IPS DF 4.7 (cell line): ENCODE measurements around the gene KAZN.

ENCODE experiments used
- DNase-seq: peaks from one replicate; pipeline ENCODE4 v3.0.0-alpha.2; 2013; ENCODE audit warnings: low spot score; ENCODE audit errors: extremely low read depth

KAZN gene

GRCh38 chr1:15075175-15075574, 476.7 kb downstream of the KAZN start:
- DNase-seq, result no peak

DNA sequence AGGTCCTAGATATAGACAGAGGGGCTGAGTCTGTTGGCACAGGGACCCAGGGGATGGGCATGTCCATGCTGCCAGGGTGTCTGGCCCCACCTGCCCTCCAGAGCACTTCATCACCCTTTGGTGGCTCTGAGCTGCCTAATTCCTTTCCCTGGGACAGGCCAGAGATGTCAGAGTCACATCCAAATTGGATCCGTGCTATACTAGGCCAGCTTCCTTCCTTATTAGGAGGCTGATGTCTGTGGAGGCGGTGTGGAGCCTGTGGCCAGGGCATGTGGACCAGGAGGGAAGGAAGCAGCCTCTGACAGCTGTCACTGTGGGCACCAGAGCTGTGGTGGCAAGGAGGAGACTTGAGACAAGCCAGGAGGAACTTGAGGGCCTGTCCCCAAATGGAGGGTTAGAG, 477.3 kb downstream of the KAZN start:
- no peak for DNase-seq

GRCh38 chr1:15076807-15077206, 478.3 kb downstream of the KAZN start:
- DNase-seq, result no peak

- no peak for DNase-seq
Measured at GRCh38 chr1:15077384-15077783, 478.9 kb downstream of the KAZN start.

GRCh38 chr1:15080328-15081007, 482.0 kb downstream of the KAZN start:
- no peak for DNase-seq

DNA sequence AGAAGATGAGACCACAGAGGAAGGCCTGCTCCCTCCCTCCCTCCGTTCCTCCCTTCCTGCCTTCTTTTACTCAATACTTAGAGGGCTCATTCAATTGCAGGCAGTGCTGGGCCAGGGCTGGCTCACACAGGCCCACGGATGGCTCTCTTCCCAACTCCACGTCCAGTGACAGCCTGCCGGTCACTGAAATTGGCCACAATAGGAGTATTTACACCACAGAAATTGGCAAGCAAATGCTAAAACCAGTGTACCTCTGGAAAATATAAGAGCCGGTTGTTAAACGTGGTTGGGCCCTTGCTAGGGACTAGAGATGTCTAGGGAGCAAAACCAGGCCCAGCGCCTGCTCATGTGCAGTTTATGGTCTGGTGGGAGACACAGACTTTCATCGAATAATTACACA, 482.6 kb downstream of the KAZN start:
- DNase-seq, result no peak

DNA sequence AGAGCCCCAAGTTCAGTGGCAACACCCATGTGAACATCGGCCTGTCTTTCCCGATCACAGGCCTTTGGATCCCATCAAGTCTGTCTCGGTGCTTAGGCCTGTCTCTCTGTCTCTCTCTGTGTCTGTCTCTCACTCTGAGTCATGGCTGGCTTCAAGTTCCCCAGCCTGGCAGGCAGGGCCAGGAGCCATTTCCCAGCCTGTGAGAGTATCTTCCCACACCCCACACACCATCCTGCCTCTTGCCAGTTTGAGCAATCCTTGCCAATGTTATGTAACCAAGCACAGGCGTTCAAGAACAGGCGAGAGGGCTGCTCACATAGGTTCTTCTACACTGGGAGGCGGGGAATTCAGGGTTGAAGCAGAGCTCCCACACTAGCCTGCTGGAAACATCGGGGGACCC, 485.1 kb downstream of the KAZN start:
- DNase-seq, result no peak

GRCh38 chr1:15088281-15088971, 489.9 kb downstream of the KAZN start:
- no peak for DNase-seq

GRCh38 chr1:15089258-15089992, 490.9 kb downstream of the KAZN start:
- no peak for DNase-seq

GRCh38 chr1:15090373-15090772, 491.9 kb downstream of the KAZN start:
- no peak for DNase-seq

DNA sequence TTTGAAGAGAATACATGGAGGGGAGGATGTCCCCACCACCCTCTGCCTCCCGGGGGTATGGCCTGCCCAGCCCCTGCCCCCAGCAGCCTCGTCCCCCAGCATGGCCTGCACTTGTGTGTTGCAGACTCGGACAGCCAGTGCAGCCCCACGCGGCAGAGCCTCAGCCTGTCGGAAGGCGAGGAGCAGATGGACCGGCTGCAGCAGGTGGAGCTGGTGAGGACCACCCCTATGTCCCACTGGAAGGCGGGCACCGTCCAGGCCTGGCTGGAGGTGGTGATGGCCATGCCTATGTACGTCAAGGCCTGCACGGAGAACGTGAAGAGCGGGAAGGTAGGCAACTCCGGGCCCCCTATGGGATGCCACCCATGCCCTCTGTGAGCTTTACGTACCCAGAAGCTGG, 495.6 kb downstream of the KAZN start:
- DNase-seq, result no peak

DNA sequence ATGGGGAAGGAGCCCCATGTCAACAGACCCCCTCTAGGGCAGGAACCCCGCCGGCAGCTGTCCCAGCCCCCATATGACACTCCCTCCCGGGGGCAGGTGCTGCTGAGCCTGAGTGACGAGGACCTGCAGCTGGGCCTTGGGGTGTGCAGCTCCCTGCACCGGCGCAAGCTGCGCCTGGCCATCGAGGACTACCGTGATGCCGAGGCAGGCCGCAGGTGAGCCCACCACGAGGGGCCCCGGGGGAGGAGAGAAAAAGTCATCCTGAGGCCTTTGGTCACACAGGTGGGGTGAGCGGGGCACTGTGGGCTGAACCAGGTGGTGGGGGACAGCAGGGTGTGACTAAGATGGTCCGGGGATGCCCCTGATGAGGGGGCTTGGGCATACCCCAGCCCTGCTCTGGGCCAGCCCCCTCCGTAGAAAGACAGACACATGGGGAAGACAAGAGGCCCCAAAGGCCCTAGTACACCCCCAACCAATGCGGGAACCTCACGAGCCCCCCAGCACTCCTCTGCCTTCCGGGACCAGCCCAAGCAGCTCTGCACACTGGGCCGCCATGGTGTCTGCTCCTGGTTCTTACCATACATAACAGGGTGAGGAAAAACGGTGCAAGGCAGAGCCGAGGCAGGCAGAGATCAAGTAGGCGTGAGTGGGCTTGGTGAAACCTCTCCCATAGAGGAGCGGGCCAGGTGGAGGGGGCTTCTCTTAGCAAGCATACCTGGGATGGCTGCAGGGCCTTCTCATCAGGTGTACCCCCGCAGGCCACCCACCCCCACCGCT, 496.4 kb downstream of the KAZN start:
- DNase-seq, result no peak

DNA sequence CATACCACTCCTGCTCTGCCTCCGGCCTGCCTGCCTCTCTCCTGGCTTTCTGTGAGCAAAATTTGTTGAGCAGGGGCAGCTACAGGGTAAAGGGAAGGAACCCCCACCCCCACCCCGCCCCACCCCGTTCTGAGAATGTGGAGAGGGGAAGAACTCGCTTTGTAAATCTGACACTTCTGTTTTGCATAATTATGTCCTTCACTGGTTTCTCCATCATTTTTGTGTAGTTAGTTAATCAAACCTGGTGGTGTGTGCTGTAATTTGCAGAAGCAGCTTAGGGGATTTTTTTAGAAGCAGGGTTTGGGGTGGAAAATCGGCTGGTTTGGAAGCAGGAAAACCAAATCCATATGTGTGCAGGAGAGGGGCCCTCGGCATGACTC, 497.0 kb downstream of the KAZN start:
- DNase-seq, result no peak

DNA sequence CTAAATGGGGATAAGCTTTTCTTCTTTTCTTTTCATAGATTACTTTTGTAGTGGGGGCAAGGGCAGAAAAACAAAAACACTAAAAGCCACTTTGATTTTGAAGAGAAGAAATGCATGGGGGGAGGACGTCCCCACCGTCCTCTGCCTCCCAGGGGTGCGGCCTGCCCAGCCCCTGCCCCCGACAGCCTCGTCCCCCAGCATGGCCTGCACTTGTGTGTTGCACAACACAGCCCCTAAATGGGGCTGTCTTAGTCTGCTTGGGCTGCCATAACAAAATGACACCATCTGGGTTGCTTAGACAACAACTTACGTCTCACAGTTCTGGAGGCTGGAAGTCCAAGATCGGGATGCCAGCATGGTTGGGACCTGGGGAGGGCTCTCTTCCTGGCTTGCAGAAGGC, 497.8 kb downstream of the KAZN start:
- DNase-seq, result no peak

GRCh38 chr1:15098176-15099125, 500.0 kb downstream of the KAZN start:
- no peak for DNase-seq

DNA sequence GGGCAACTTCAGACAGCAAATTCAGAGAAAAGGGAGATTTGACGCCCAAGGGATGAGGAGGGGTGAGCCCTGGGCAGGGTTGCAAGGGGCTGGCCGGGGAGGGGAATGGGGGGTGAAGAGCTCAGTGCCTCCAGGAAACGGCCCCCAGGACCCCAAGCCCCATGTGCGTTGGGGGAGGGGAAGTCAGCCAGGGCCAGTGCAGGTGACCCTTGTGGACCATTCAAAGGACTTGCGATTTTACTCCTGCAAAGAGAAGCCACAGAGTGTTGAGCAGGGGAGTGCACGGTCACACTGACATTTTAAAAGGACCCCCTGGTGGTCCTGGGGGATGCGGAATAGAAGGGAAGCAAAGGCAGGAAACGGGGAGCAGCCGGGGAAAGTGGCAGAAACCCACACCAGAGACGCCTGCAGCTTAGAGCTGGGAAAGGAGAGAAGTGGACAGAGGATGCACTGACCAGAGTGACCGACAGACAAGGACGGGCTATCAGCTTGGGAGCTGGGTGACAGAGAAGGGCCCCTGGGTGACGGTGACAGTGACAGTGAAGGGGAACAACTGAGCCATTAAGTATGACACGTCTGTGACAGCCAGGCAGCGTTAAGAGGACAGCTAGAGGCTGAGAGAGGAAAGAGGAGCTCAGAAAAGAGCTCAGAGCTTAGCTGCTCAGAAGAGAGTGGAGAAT, 501.1 kb downstream of the KAZN start:
- DNase-seq, result no peak

DNA sequence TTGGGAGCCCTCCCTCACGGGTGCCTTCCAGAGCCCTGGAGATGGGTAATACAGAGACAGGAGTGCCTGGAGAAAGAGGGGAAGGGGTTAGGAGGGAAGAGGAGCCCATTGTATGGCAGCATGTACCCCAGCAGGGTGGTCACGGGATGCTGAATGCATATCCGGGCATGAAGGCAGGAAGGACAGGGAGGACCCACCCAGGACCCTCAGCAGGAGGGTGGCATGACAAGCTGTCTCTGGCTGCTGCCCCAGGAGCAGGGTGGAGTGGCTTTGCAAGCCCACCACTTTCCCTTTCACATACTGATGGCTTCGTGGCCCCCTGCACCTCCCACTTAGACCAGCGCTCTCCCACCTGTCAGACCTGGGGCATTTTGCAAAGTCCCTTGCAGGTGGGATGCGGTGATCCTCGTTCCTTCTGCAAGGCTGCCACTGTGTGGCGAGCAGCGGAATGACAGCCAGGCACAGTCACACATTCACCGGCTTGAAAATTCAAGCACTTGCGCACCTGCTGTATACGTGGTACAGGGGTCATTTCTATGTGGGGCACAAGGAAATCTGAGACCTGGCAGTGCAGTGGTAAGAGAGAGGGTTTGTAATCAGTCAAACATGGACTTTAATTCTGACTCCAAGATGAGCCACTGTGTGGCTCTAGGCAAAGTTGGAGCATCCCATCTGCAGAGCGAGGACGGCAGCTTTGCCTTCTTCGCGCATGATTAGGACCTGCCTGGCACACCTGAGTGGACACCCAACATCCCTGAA, 501.8 kb downstream of the KAZN start:
- DNase-seq, result no peak

GRCh38 chr1:15100880-15101760, 502.6 kb downstream of the KAZN start:
- no peak for DNase-seq
